IgD-negative memory B cell (primary cell): ENCODE results near the gene FNDC3B. TPM values are rescaled to one million over a fixed set of nuclear protein-coding genes. Genes with fewer than 3 reads are reported as not detected.

Experiments
- H3K27ac Mint-ChIP-seq, 3 donors: one replicate each; pipeline ENCODE4 v1.8.0; 2020 to 2022; ENCODE audit warnings: mild to moderate bottlenecking in 3 of 3, mixed read lengths in 3 of 3, moderate library complexity in 1 of 3
- H3K27me3 Mint-ChIP-seq: one replicate; pipeline ENCODE4 v1.8.0; 2021; ENCODE audit warnings: mixed read lengths
- H3K36me3 Mint-ChIP-seq: one replicate; pipeline ENCODE4 v1.8.0; 2020; ENCODE audit warnings: mild to moderate bottlenecking, mixed read lengths
- H3K4me1 Mint-ChIP-seq, 3 donors: one replicate each; pipeline ENCODE4 v1.8.0; 2020 to 2022; ENCODE audit warnings: mixed read lengths in 3 of 3, mild to moderate bottlenecking in 1 of 3
- H3K4me3 Mint-ChIP-seq, 4 donors: one replicate each; pipeline ENCODE4 v1.8.0; 2020 to 2022; ENCODE audit warnings: mild to moderate bottlenecking in 4 of 4, mixed read lengths in 4 of 4, moderate library complexity in 3 of 4
- H3K9me3 Mint-ChIP-seq, 3 donors: one replicate each; pipeline ENCODE4 v1.8.0; 2020 to 2021; ENCODE audit warnings: mixed read lengths in 3 of 3, mild to moderate bottlenecking in 1 of 3
- polyA plus RNA-seq: library from polyadenylated mRNA; unstranded; fragments of 300-500 nt; fragmentation: Illumina TruSeq; gene quantifications from one replicate; pipeline ENCODE4 v1.2.3, GENCODE V29; 2021

Gene FNDC3B
- polyA plus RNA-seq, 1 donor from 2014 or later: 3.5 TPM

- H3K27me3 Mint-ChIP-seq: no peaks in the 10 kb centered on the region
- H3K9me3 Mint-ChIP-seq: no peaks in the 10 kb centered on the region
- no peak overlapping the region for H3K27ac Mint-ChIP-seq
- no peak overlapping the region for H3K4me3 Mint-ChIP-seq
- H3K36me3 Mint-ChIP-seq: peaks cover 4% of the 10 kb centered on the region
- peaks cover 0 to 8% (median 2%) of the 10 kb centered on the region in 3 donors for H3K4me1 Mint-ChIP-seq
Measured at GRCh38 chr3:172223870-172224269, 184.5 kb downstream of the FNDC3B start.

GRCh38 chr3:172224560-172225214 lies 185.3 kb downstream of the FNDC3B start:
- Mint-ChIP-seq H3K27me3 (no peaks in the 10 kb centered on the region), H3K9me3 (no peaks in the 10 kb centered on the region), H3K4me3 (no peak overlapping the region), H3K36me3 (peaks cover 5% of the 10 kb centered on the region), H3K4me1 (peaks cover 0 to 2% (median 2%) of the 10 kb centered on the region in 3 donors), H3K27ac (peak overlapping the region in 1 of 3 donors; percentile 10)

- Mint-ChIP-seq H3K27me3 (no peaks in the 10 kb centered on the region), H3K4me1 (peaks cover 0 to 2% (median 0%) of the 10 kb centered on the region in 3 donors), H3K9me3 (no peaks in the 10 kb centered on the region), H3K4me3 (no peak overlapping the region), H3K27ac (no peak overlapping the region), H3K36me3 (peaks cover 6% of the 10 kb centered on the region)
Measured at GRCh38 chr3:172225215-172225707, 185.9 kb downstream of the FNDC3B start.

GRCh38 chr3:172226831-172227230 lies 187.5 kb downstream of the FNDC3B start:
- peaks cover 6% of the 10 kb centered on the region for H3K36me3 Mint-ChIP-seq
- H3K27me3 Mint-ChIP-seq: no peaks in the 10 kb centered on the region
- no peak overlapping the region for H3K27ac Mint-ChIP-seq
- no peaks in the 10 kb centered on the region for H3K9me3 Mint-ChIP-seq
- no peak overlapping the region for H3K4me3 Mint-ChIP-seq
- H3K4me1 Mint-ChIP-seq: peaks cover 0 to 2% (median 0%) of the 10 kb centered on the region in 3 donors

- H3K4me3 Mint-ChIP-seq: no peak overlapping the region
- H3K9me3 Mint-ChIP-seq: no peaks in the 10 kb centered on the region
- no peaks in the 10 kb centered on the region for H3K27me3 Mint-ChIP-seq
- H3K27ac Mint-ChIP-seq: no peak overlapping the region
- H3K36me3 Mint-ChIP-seq: peaks cover 6% of the 10 kb centered on the region
- peaks cover 0 to 2% (median 0%) of the 10 kb centered on the region in 3 donors for H3K4me1 Mint-ChIP-seq
Measured at GRCh38 chr3:172227340-172228035, 188.1 kb downstream of the FNDC3B start.

- H3K4me1 Mint-ChIP-seq: peaks cover 0 to 2% (median 0%) of the 10 kb centered on the region in 3 donors
- H3K9me3 Mint-ChIP-seq: no peaks in the 10 kb centered on the region
- no peak overlapping the region for H3K27ac Mint-ChIP-seq
- peaks cover 6% of the 10 kb centered on the region for H3K36me3 Mint-ChIP-seq
- no peak overlapping the region for H3K4me3 Mint-ChIP-seq
- no peaks in the 10 kb centered on the region for H3K27me3 Mint-ChIP-seq
Measured at GRCh38 chr3:172228036-172228415, 188.6 kb downstream of the FNDC3B start.

- Mint-ChIP-seq H3K4me1 (peaks cover 0 to 1% (median 0%) of the 10 kb centered on the region in 3 donors), H3K9me3 (no peaks in the 10 kb centered on the region), H3K27ac (no peak overlapping the region)
Measured at GRCh38 chr3:172229462-172229861, 190.1 kb downstream of the FNDC3B start.

GRCh38 chr3:172231318-172231901 lies 192.0 kb downstream of the FNDC3B start:
- no peaks in the 10 kb centered on the region for H3K27me3 Mint-ChIP-seq
- no peak overlapping the region for H3K27ac Mint-ChIP-seq
- no peak overlapping the region for H3K4me3 Mint-ChIP-seq
- H3K9me3 Mint-ChIP-seq: no peaks in the 10 kb centered on the region
- H3K4me1 Mint-ChIP-seq: no peaks in the 10 kb centered on the region
- H3K36me3 Mint-ChIP-seq: peaks cover 6% of the 10 kb centered on the region

More at GRCh38 chr3:172229462-172229861, 190.1 kb downstream of the FNDC3B start:
- Mint-ChIP-seq H3K36me3 (peaks cover 6% of the 10 kb centered on the region), H3K4me3 (no peak overlapping the region), H3K27me3 (no peaks in the 10 kb centered on the region)

GRCh38 chr3:172232579-172233212 lies 193.3 kb downstream of the FNDC3B start:
- H3K36me3 Mint-ChIP-seq: peaks cover 2% of the 10 kb centered on the region
- H3K4me1 Mint-ChIP-seq: no peaks in the 10 kb centered on the region
- H3K27me3 Mint-ChIP-seq: no peaks in the 10 kb centered on the region
- no peak overlapping the region for H3K4me3 Mint-ChIP-seq
- no peaks in the 10 kb centered on the region for H3K9me3 Mint-ChIP-seq
- H3K27ac Mint-ChIP-seq: no peak overlapping the region

GRCh38 chr3:172233474-172234277 lies 194.3 kb downstream of the FNDC3B start:
- H3K27me3 Mint-ChIP-seq: no peaks in the 10 kb centered on the region
- no peaks in the 10 kb centered on the region for H3K4me1 Mint-ChIP-seq

GRCh38 chr3:172235698-172236097 lies 196.3 kb downstream of the FNDC3B start:
- Mint-ChIP-seq H3K36me3 (peaks cover 2% of the 10 kb centered on the region), H3K4me3 (no peak overlapping the region), H3K4me1 (no peaks in the 10 kb centered on the region), H3K27ac (no peak overlapping the region), H3K27me3 (no peaks in the 10 kb centered on the region), H3K9me3 (no peaks in the 10 kb centered on the region)

More at GRCh38 chr3:172233474-172234277, 194.3 kb downstream of the FNDC3B start:
- Mint-ChIP-seq H3K27ac (no peak overlapping the region), H3K9me3 (no peaks in the 10 kb centered on the region), H3K36me3 (peaks cover 2% of the 10 kb centered on the region), H3K4me3 (no peak overlapping the region)

- no peak overlapping the region for H3K4me3 Mint-ChIP-seq
- peaks cover 5% of the 10 kb centered on the region for H3K36me3 Mint-ChIP-seq
- peaks cover 0 to 6% (median 3%) of the 10 kb centered on the region in 3 donors for H3K9me3 Mint-ChIP-seq
- H3K27me3 Mint-ChIP-seq: no peaks in the 10 kb centered on the region
- no peaks in the 10 kb centered on the region for H3K4me1 Mint-ChIP-seq
- no peak overlapping the region for H3K27ac Mint-ChIP-seq
Measured at GRCh38 chr3:172236771-172237742, 197.7 kb downstream of the FNDC3B start.

GRCh38 chr3:172238188-172238587 lies 198.8 kb downstream of the FNDC3B start:
- peaks cover 3 to 14% (median 8%) of the 10 kb centered on the region in 3 donors for H3K9me3 Mint-ChIP-seq
- H3K27me3 Mint-ChIP-seq: no peaks in the 10 kb centered on the region
- peaks cover 8% of the 10 kb centered on the region for H3K36me3 Mint-ChIP-seq
- no peaks in the 10 kb centered on the region for H3K4me1 Mint-ChIP-seq
- no peak overlapping the region for H3K4me3 Mint-ChIP-seq
- peak overlapping the region in 1 of 3 donors; percentile 6 for H3K27ac Mint-ChIP-seq
